Sigmoid colon (tissue), 4 donors: ENCODE measurements around the gene CPXM1.

Source experiments
- CTCF ChIP-seq, 4 experiments: fragments of 450-650 bp in 3 of 4; fragments of 200-600 bp in 1 of 4; IDR thresholded peaks; one replicate each; pipeline ENCODE4 v1.5.1; 2016 to 2019; ENCODE audit warnings: antibody characterized with exemption in 4 of 4, mild to moderate bottlenecking in 3 of 4, moderate library complexity in 2 of 4
- POLR2A ChIP-seq, 2 donors: fragments of 450-650 bp; IDR thresholded peaks; one replicate each; pipeline ENCODE4 v1.6.1; 2016; ENCODE audit warnings: antibody characterized with exemption in 2 of 2, mild to moderate bottlenecking in 2 of 2, moderate library complexity in 2 of 2
- POLR2AphosphoS5 ChIP-seq, 4 donors: sonication (generic); formaldehyde crosslinking; IDR thresholded peaks; one replicate each; pipeline ENCODE4 v1.6.1; 2017; ENCODE audit warnings: antibody characterized with exemption in 4 of 4

- no peak for TF ChIP-seq CTCF (IDR thresholded peaks at IDR 0.05)
- TF ChIP-seq POLR2A (IDR thresholded peaks at IDR 0.05): no peak
- no peak for TF ChIP-seq POLR2AphosphoS5 (IDR thresholded peaks at IDR 0.05)
Observed at GRCh38 chr20:2804041-2804828, 3.8 kb upstream of the CPXM1 start.
